NCI-H146 (cell line): ENCODE measurements around the gene ARHGEF3.
A peak's percentile ranks its signal among the peaks of the same experiment; 100 is the strongest.

Experiments used
- DNase-seq: peaks from one replicate; lab custom pipeline; 2025; lab: John Stamatoyannopoulos, UW

The ARHGEF3 gene

GRCh38 chr3:56823421-56823926, 21.7 kb upstream of the ARHGEF3 start:
- DNase-seq: peak; percentile 4

DNA sequence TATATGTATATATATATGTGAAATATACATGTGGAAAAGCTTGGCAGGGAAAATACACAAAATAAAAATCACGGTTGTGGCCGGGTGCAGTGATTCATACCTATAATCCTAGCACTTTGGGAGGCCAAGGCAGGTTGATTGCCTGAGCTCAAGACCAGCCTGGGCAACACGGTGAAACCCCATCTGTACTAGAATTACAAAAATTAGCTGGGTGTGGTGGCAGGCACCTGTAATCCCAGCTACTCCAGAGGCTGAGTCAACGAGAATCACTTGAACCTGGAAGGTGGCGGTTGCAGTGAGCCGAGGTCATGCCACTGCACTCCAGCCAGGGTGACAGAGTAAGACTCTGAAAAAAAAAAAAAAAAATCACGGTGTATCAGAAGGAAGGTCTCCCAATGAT, 20.8 kb upstream of the ARHGEF3 start:
- no peak for DNase-seq

GRCh38 chr3:56819016-56819809, 17.5 kb upstream of the ARHGEF3 start:
- DNase-seq: peak; percentile 68

DNA sequence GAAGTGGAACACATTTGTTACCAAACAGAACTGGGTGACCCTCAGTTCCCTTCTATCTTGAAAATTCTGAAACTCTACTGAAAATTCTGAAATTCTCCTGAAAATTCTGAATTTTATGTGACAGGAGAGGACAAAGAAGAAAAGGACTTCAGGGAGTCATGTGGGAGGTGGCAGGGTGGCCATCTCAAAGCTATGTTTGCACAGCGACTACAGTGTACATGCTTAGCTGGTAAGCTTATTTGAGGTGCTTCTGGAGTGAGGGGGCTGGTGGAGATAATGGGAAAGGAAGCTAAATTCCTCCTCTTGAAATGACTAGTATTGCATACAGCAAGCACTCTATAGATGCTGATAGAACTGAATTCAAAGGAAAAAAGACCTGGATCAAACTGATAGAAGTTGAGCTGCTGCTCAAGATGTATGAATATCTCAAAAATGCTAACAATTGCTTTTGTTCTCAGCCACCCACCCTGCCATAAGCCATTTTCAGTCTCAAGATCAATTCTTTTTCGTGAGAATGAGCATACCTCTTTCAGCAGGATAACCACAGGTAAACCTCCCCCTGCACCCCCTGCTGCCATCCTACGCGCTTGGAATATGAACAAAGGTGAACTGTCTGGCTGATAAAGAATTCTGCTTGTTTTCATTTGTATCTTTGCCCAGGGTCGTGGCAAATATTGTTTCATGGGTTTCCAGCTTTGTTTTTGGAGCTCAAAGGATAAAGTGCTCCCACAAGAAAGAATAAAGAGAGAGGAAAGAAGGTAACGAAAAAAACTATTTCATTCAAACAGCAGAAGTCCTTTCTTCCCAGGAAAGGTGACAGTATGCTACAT, 16.6 kb upstream of the ARHGEF3 start:
- DNase-seq: peak; percentile 71

GRCh38 chr3:56817646-56818045, 15.9 kb upstream of the ARHGEF3 start:
- no peak for DNase-seq

DNA sequence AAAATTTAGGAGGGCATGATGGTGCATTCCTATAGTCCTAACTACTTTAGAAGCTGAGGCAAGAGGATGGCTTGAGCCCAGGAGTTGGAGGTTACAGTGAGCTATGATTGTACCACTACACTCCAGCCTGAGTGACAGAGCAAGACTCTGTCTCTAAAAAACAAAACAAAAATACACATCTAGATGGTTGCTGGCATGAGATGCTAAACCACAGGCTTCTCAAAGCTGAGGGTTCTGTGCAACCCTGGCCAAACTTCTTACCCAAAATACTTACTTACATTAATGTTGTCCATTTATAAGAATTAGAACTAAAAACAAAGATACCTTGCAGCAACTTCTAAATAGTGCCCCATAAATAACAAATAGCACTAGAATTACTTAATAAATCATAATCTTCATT, 14.3 kb upstream of the ARHGEF3 start:
- no peak for DNase-seq

DNA sequence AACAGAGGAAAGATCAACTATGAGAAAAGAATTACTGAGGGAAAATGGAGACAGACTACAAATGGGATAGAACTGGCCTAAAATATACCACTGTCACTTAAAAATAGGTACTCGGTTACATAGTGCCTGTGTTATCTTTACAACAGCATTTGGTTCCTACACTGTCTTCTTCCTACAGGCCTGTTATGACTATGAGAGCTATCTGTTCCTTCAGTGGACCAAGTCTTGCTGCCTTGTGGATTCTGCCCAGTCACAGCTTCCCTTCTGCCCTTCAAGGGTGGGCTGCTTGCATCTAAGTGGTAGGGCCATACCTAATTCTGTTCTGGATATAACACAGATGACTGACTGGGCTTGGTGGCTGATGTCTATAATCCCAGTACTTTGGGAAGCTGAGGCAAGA, 13.8 kb upstream of the ARHGEF3 start:
- DNase-seq: no peak

DNA sequence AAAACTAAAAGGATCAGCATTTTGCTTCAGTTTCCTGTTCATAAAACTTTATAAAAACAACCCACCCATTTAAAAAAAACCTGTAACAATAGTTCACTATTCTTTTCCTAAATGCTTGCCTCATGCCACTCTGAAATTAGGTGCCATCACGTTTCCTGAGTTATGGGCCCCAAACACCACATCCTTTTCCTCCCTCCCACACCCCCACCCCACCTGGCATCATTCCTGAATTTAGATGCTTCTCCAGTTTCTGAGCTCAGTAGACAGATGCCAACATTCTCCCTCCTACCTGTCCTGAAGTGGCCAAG, 11.9 kb upstream of the ARHGEF3 start:
- DNase-seq: no peak

- DNase-seq: no peak
These were observed 11.3 kb upstream of the ARHGEF3 start for GRCh38 chr3:56812754-56813652.

DNA sequence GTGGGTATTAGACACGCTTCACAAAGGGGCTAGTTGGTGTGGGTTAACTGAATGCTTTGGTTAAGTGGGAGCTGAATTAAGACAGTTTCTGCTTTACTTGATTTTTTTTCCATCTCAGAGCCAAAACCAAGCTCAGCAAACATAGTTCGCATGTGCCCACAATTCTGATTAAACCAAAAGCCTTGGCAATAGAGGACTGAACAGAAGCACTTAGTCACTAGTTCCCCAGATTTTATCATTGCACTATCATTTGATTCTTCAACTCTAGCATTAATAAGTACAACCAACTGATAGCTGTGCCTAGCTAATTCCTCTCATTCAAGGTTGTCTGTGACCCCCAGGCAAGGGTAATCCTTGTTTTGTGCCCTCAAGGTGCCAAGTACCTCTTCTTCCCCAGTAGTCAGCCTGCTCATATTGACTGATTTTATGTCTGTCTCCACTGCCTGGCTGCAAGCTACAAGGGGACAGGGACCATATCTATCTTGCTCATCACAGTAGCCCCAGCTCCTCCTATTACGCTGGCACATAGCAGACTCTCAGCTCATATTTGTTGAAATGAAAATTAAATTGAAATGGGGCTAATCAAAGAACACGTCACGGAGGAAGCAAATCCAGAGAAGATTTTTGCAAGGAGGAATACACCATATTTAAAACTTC, 9.9 kb upstream of the ARHGEF3 start:
- DNase-seq: no peak

GRCh38 chr3:56810577-56811545, 9.1 kb upstream of the ARHGEF3 start:
- DNase-seq: no peak

DNA sequence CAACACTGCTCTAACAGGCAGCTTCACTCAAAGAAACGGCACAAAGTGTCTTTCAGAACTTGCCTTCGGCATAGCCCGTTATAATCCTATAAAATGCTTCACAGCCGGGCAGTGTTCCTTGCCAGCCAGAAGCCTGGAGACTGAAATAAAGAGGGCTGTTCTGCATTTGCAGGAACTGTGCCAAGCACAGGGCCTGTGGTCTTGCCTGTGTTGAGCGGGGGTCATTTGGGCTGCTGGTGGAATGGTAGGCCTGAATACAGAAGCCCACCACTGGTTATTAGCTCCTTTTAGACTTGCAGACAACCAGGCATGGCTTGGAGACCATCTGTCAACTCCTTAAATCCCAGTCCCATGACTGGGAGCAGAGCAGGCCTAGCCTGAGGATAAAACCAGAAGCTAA, 4.7 kb upstream of the ARHGEF3 start:
- DNase-seq: no peak

DNA sequence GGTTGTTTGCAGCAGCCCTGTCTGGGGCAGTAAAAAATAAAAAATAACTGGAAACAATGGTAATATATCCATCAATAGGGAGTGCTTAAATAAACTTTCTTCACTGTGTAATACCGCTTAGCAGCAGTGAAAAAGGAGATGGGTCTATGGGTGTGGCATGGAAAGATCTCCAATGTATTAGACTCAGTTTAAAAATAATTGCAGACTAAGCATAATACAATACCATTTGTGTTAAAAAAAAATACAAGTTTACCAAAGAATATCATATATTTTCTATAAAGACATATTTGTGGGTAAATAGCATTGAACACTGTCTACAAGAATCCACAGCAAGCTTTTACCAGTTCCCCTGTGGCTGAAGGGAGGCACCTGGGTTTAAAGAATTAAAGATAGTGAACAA, 1.0 kb upstream of the ARHGEF3 start:
- DNase-seq: no peak

DNA sequence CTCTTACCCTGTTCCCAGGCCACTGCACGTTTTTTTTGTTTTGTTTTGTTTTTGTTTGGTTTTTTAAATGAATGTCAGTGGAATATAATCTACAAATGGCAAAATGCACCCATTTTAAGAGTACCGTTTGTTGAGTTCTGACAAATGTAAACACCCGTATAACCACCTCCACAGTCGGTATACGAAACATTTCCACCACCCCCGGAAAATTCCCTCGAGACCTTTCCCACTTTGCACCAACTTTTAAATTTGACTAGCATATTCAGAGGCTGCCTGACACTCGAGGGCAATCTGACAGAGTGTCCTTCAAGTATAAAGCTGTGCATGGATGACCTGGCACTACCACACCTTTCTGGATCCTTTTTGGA, 613 bp upstream of the ARHGEF3 start:
- no peak for DNase-seq

- no peak for DNase-seq
These were observed 702 bp downstream of the ARHGEF3 start for GRCh38 chr3:56800832-56801661.

DNA sequence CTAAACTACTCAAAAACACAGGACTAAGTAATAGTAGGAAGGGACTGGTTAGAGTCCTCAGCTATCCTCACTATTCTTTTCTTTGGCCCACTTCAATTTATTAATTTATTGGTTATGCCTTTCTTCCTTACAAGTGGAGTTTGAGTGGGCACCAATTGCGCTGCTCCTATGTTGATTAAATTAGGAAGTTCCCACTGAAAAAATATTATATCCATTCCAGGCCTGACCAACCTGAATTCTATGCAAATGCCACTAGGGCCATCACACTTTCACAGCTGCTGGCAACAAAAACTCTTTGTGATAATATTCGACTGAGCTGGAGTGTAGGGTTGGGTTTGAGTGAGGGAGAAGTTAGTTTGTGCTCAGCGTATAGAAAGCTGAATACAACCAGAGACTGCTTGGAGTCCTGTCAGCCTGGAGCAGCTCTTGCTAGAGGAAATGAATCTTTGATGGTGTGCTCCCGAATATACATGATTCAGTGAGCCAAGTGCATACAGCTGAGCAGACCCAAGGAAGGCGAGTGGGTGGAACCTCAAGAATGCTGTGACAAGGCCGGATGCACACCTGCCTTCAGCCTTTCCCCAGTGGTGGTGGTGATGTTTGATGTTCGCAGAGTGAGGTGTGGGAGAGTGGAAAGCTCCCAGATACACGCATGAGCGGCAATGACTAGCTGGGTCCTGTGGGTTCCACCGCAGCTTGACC, 1.5 kb downstream of the ARHGEF3 start:
- DNase-seq: no peak

DNA sequence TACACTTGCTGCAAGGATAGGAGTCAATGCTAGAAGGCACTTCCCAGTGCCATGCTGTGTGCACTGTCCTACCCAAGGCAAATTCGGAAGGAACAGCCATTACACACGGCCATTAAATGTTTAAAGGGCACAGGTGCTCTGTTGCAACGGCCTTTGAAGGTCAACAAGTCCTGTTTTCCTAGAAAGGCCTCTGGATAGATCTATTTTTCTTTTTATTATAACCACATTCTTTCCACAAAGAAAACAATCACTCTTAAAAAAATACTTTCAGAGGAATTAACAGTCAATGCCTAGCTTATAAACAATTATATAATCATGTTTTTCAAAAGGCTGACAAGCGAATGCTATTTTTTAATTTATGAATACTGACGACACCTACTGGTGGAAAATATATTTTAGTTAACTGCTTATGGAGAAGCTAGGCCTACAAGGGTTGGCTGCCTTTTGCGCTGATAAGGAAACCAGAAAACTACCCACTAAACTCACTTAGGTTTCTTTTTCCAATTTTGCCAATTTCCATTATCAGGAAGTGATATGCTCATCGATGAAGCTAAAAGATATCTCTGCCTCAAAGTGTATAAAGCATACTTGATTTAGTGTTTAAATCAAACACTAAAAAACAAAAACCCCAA, 2.4 kb downstream of the ARHGEF3 start:
- DNase-seq: peak; percentile 54

DNA sequence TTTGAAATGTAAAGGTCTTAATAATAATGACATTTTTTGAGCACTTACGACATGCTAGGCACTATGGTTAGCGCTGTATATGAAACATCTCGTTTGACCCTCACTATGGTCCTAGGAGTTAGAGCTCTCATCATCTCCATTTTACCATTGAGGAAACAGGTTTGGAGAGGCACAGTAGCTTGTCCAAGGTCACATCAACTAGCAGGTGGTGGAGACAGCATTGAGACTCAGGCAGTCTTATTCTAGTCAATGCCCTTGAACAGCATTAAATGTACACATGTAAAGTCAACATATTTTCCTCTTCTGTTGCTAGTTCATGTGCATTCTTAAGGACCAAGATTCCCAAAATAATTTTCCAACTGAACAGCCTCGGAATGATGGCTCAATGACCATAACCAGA, 4.8 kb downstream of the ARHGEF3 start:
- DNase-seq: no peak

DNA sequence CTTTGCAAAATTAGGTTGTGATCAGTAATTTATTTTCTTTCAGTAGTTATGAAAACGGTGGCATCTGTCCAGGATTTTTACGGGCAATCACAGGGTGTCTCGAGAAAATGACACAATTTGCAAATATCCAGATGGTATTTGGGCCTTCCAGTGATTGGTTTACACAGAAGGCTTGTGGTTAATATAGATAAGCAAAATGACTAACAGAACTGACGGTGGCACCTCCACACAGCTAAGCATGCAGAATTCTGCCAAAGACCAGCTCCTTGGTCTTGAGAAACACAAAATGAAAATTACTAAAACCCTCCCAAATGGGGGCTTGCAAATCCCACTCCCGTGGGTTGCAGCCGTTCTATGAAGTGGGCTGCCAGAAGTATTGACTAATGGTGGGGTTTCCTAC, 5.5 kb downstream of the ARHGEF3 start:
- DNase-seq: no peak
